ENCODE data around the gene SLC7A6.

SLC7A6 gene

GRCh38 chr16:68253721-68254120 lies 10.6 kb upstream of the SLC7A6 start:
- DNase-seq (ENCODE audit: low read depth in 2 of 2, low spot score in 1 of 2) = no peak

GRCh38 chr16:68255712-68256111 lies 8.6 kb upstream of the SLC7A6 start:
- no peak for DNase-seq (ENCODE audit: low read depth in 2 of 2, low spot score in 1 of 2)

- DNase-seq (ENCODE audit: low read depth in 2 of 2, low spot score in 1 of 2) = no peak
Measured at GRCh38 chr16:68257251-68257905, 6.9 kb upstream of the SLC7A6 start.

GRCh38 chr16:68257906-68258800 lies 6.2 kb upstream of the SLC7A6 start:
- DNase-seq (ENCODE audit: low read depth in 2 of 2, low spot score in 1 of 2) = no peak

GRCh38 chr16:68259007-68259825 lies 5.1 kb upstream of the SLC7A6 start:
- DNase-seq (ENCODE audit: low read depth in 2 of 2, low spot score in 1 of 2) = no peak

GRCh38 chr16:68263559-68264127 lies 683 bp upstream of the SLC7A6 start:
- no peak for DNase-seq (ENCODE audit: low read depth in 2 of 2, low spot score in 1 of 2)

GRCh38 chr16:68265078-68265920 lies 973 bp downstream of the SLC7A6 start:
- DNase-seq (ENCODE audit: low read depth in 2 of 2, low spot score in 1 of 2) = no peak

GRCh38 chr16:68267612-68268405 lies 3.5 kb downstream of the SLC7A6 start:
- no peak for DNase-seq (ENCODE audit: low read depth in 2 of 2, low spot score in 1 of 2)

- DNase-seq (ENCODE audit: low read depth in 2 of 2, low spot score in 1 of 2) = no peak
Measured at GRCh38 chr16:68269793-68270192, 5.5 kb downstream of the SLC7A6 start.

- no peak for DNase-seq (ENCODE audit: low read depth in 2 of 2, low spot score in 1 of 2)
Measured at GRCh38 chr16:68270353-68270752, 6.0 kb downstream of the SLC7A6 start.

GRCh38 chr16:68272507-68273209 lies 8.3 kb downstream of the SLC7A6 start:
- DNase-seq (ENCODE audit: low read depth in 2 of 2, low spot score in 1 of 2) = no peak

- no peak for DNase-seq (ENCODE audit: low read depth in 2 of 2, low spot score in 1 of 2)
Measured at GRCh38 chr16:68273459-68273858, 9.1 kb downstream of the SLC7A6 start.

- no peak for DNase-seq (ENCODE audit: low read depth in 2 of 2, low spot score in 1 of 2)
Measured at GRCh38 chr16:68273896-68274295, 9.6 kb downstream of the SLC7A6 start.

- no peak for DNase-seq (ENCODE audit: low read depth in 2 of 2, low spot score in 1 of 2)
Measured at GRCh38 chr16:68274441-68274840, 10.1 kb downstream of the SLC7A6 start.

GRCh38 chr16:68275611-68276191 lies 11.4 kb downstream of the SLC7A6 start:
- DNase-seq (ENCODE audit: low read depth in 2 of 2, low spot score in 1 of 2) = no peak

GRCh38 chr16:68276223-68276622 lies 11.9 kb downstream of the SLC7A6 start:
- DNase-seq (ENCODE audit: low read depth in 2 of 2, low spot score in 1 of 2) = no peak

GRCh38 chr16:68279726-68280558 lies 15.6 kb downstream of the SLC7A6 start:
- DNase-seq (ENCODE audit: low read depth in 2 of 2, low spot score in 1 of 2) = no peak
